ENCODE results near the gene JARID2.

GRCh38 chr6:15452182-15452941 lies 206.5 kb downstream of the JARID2 start:
- TF ChIP-seq ATF6 (CRISPR knock-in tag; IDR thresholded peaks at IDR 0.05), result no peak
- TF ChIP-seq CTCF (IDR thresholded peaks at IDR 0.05), result no peak
- no peak for TF ChIP-seq ZNF416 (CRISPR knock-in tag; IDR thresholded peaks at IDR 0.05)
- TF ChIP-seq HMGA2 (CRISPR knock-in tag; IDR thresholded peaks at IDR 0.05), result no peak
- no peak for TF ChIP-seq CBFB (CRISPR knock-in tag; IDR thresholded peaks at IDR 0.05; ENCODE audit: low read depth)
- no peak for TF ChIP-seq MAX (CRISPR knock-in tag; IDR thresholded peaks at IDR 0.05)
- no peak for TF ChIP-seq KAT7 (CRISPR knock-in tag; IDR thresholded peaks at IDR 0.05; ENCODE audit: borderline replicate concordance)

Data from WTC11 (cell line).